Liver (tissue), 9 donors: ENCODE measurements around the gene ATXN7L1. TPM values are rescaled to one million over a fixed set of nuclear protein-coding genes. Genes with fewer than 3 reads are reported as not detected.

Source experiments
- DNase-seq: peaks from one replicate; pipeline ENCODE4 v3.0.0-alpha.2; 2017; ENCODE audit warnings: low spot score
- H3K27ac ChIP-seq, 2 donors: one replicate each; pipeline ENCODE4 v1.7.0; 2013; ENCODE audit warnings: inconsistent platforms in 2 of 2, low read length in 2 of 2, control low read depth in 1 of 2, low read depth in 1 of 2, mild to moderate bottlenecking in 1 of 2
- H3K27me3 ChIP-seq, 4 donors: one replicate each; pipeline versions ENCODE4 v1.6.1 to v1.7.0; 2013; ENCODE audit warnings: low read length in 3 of 4, inconsistent platforms in 1 of 4, mild to moderate bottlenecking in 1 of 4, moderate library complexity in 1 of 4; ENCODE audit not compliant: control insufficient read depth in 4 of 4, insufficient read depth in 4 of 4
- H3K36me3 ChIP-seq, 4 donors: one replicate each; pipeline versions ENCODE4 v1.6.1 to v1.7.0; 2013; ENCODE audit warnings: low read length in 3 of 4, mild to moderate bottlenecking in 3 of 4, low read depth in 1 of 4, moderate library complexity in 1 of 4; ENCODE audit not compliant: control insufficient read depth in 4 of 4, insufficient read depth in 3 of 4
- H3K4me1 ChIP-seq, 4 donors: one replicate each; pipeline versions ENCODE4 v1.6.1 to v1.7.0; 2013; ENCODE audit warnings: low read length in 3 of 4, mild to moderate bottlenecking in 3 of 4, moderate library complexity in 1 of 4; ENCODE audit not compliant: control insufficient read depth in 4 of 4, insufficient read depth in 4 of 4
- H3K4me3 ChIP-seq, 3 donors: one replicate each; pipeline versions ENCODE4 v1.6.1 to v1.7.0; 2013; ENCODE audit warnings: low read length in 3 of 3, control low read depth in 1 of 3, low read depth in 1 of 3, mild to moderate bottlenecking in 1 of 3
- H3K9ac ChIP-seq, 2 donors: one replicate each; pipeline ENCODE4 v1.7.0; 2013; ENCODE audit warnings: low read length in 2 of 2, mild to moderate bottlenecking in 2 of 2, moderate library complexity in 2 of 2, control low read depth in 1 of 2, low read depth in 1 of 2
- H3K9me3 ChIP-seq, 4 donors: one replicate each; pipeline versions ENCODE4 v1.6.1 to v1.7.0; 2013; ENCODE audit warnings: low read length in 3 of 4; ENCODE audit not compliant: control insufficient read depth in 4 of 4
- EGR1 ChIP-seq, 2 donors: IDR thresholded peaks; 2 replicates each; pipeline ENCODE4 v1.6.1; 2016 to 2018; ENCODE audit warnings: antibody characterized with exemption in 2 of 2, low read depth in 2 of 2
- FOXA1 ChIP-seq: IDR thresholded peaks from 2 replicates; pipeline ENCODE4 v1.6.1; 2016; ENCODE audit warnings: antibody characterized with exemption
- FOXA2 ChIP-seq: IDR thresholded peaks from 2 replicates; pipeline ENCODE4 v1.6.1; 2016; ENCODE audit warnings: antibody characterized with exemption
- GABPA ChIP-seq, 2 donors: IDR thresholded peaks in 1 of 2; conservative IDR thresholded peaks in 1 of 2; 2 replicates each; pipeline ENCODE4 v1.6.1; 2016; ENCODE audit warnings: antibody characterized with exemption in 2 of 2, mild to moderate bottlenecking in 1 of 2, moderate library complexity in 1 of 2
- HNF4A ChIP-seq, 2 donors: conservative IDR thresholded peaks; 2 replicates each; pipeline ENCODE4 v1.6.1; 2016; ENCODE audit warnings: antibody characterized with exemption in 2 of 2, mild to moderate bottlenecking in 2 of 2
- HNF4G ChIP-seq: IDR thresholded peaks from 2 replicates; pipeline ENCODE4 v1.6.1; 2016; ENCODE audit warnings: antibody characterized with exemption
- JUND ChIP-seq, 2 donors: IDR thresholded peaks; 2 replicates each; pipeline ENCODE4 v1.6.1; 2016; ENCODE audit warnings: antibody characterized with exemption in 2 of 2
- NR2F2 ChIP-seq: IDR thresholded peaks from 2 replicates; pipeline ENCODE4 v1.6.1; 2016; ENCODE audit warnings: antibody characterized with exemption
- RAD21 ChIP-seq, 2 donors: IDR thresholded peaks; 2 replicates each; pipeline ENCODE4 v1.6.1; 2016; ENCODE audit warnings: antibody characterized with exemption in 2 of 2, mild to moderate bottlenecking in 2 of 2
- RXRA ChIP-seq, 2 donors: IDR thresholded peaks; 2 replicates each; pipeline ENCODE4 v1.6.1; 2017 to 2018; ENCODE audit warnings: antibody characterized with exemption in 2 of 2, mild to moderate bottlenecking in 1 of 2
- SP1 ChIP-seq: IDR thresholded peaks from 2 replicates; pipeline ENCODE4 v1.6.1; 2018; ENCODE audit warnings: antibody characterized with exemption, mild to moderate bottlenecking
- TAF1 ChIP-seq: conservative IDR thresholded peaks from 2 replicates; pipeline ENCODE4 v1.6.1; 2016; ENCODE audit warnings: antibody characterized with exemption, mild to moderate bottlenecking
- YY1 ChIP-seq: IDR thresholded peaks from 2 replicates; pipeline ENCODE4 v1.6.1; 2016; ENCODE audit warnings: antibody characterized with exemption, mild to moderate bottlenecking
- WGBS: extraction: QIAGEN DNeasy Blood & Tissue Kit; methylation state at CpG from one replicate; pipeline ENCODE4 v1.1.7; 2013; 5-methylcytosine and 5-hydroxymethylcytosine counted together
- polyA plus RNA-seq, 2 donors: library from polyadenylated mRNA; stranded (reverse) in 1 of 2; unstranded in 1 of 2; fragments of 200-250 nt in 1 of 2; fragments of >200 nt in 1 of 2; fragmentation: Nextera tagmentation in 1 of 2; extraction: Ambion mirVana in 1 of 2; gene quantifications; one replicate each; pipeline versions ENCODE4 v1.2.1 to v1.2.3, GENCODE V29; 2013 to 2015
- total RNA-seq, 2 donors: library from RNA; depleted of rRNA; stranded (reverse); fragments of >200 nt; gene quantifications; one replicate each; pipeline ENCODE4 v1.2.3, GENCODE V29; 2014
- TF ChIP-seq, protein P1 (sequence below): IDR thresholded peaks from 2 replicates; pipeline ENCODE4 v1.6.1; 2016; ENCODE audit warnings: antibody characterized with exemption
- TF ChIP-seq, protein P2 (sequence below): IDR thresholded peaks from 2 replicates; pipeline ENCODE4 v1.6.1; 2016; ENCODE audit warnings: antibody characterized with exemption
- TF ChIP-seq, protein P3 (sequence below): IDR thresholded peaks from 2 replicates; pipeline ENCODE4 v1.6.1; 2016; ENCODE audit warnings: antibody characterized with exemption
- TF ChIP-seq, protein P4 (sequence below): IDR thresholded peaks from 2 replicates; pipeline ENCODE4 v1.6.1; 2016; ENCODE audit warnings: antibody characterized with exemption, mild to moderate bottlenecking
- TF ChIP-seq, protein P5 (sequence below): fragments of 150-350 bp; IDR thresholded peaks from 2 replicates; pipeline ENCODE4 v1.5.1; 2017; ENCODE audit warnings: improper control_type of control experiment, low read depth, low read length; ENCODE audit not compliant: missing input control
- donor health status: healthy.
- donor health status: healthy.
- donor health status: healthy.
- donor health status: healthy.
- donor health status: healthy.

ATXN7L1 gene
- total and polyA plus RNA-seq, 4 donors, result 2.1 to 7.4 (median 5.3) TPM

DNA sequence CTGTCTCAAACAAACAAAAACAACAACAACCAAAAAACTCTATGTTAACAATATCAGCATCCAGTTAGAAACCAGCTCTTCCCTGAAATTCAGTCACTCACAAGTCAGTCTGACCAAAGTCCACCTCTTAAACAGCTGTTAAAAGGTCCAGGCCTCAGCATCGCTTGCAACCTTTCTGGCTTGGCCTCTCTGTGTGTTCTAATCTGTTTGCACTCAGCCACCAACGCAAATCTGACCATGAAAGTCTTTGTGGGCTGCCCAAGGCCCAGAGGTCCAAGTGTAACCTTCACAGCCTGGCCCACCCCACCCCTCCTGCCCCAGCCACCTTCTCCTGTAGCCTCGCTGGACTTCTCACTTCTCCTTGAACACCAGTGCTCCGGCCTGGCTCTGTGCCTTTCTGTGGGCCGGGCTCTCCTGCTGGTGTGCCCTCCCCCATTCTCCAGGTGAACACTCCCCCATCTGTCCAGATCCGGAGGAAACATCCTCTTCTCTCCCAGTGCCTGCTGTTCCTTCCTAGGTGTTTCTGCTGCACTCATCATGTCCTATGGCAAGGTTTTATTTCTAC is 222.9 kb downstream of the ATXN7L1 start:
- no peaks in the 10 kb centered on the region for H3K36me3 ChIP-seq
- H3K9ac ChIP-seq, result no peak overlapping the region
- peaks cover 5 to 47% (median 36%) of the 10 kb centered on the region in 4 donors for H3K4me1 ChIP-seq
- TF ChIP-seq JUND (IDR thresholded peaks at IDR 0.05) (peak in 1 of 2 donors; percentile 43), NR2F2 (no peak), FOXA2 (no peak), TAF1 (no peak), RAD21 (IDR thresholded peaks at IDR 0.05) (no peak), HNF4A (conservative IDR thresholded peaks at IDR 0.05) (peak; percentile 84 to 85), FOXA1 (no peak), HNF4G (peak; percentile 42), YY1 (no peak), RXRA (IDR thresholded peaks at IDR 0.05) (peak; percentile 40 to 59), GABPA (IDR thresholded peaks at IDR 0.05 in 1 of 2, conservative IDR thresholded peaks at IDR 0.05 in 1 of 2) (no peak), EGR1 (IDR thresholded peaks at IDR 0.05; ENCODE audit: low read depth in 2 of 2) (peak in 1 of 2 donors; percentile 40), SP1 (peak; percentile 47)
- TF ChIP-seq, protein P1, sequence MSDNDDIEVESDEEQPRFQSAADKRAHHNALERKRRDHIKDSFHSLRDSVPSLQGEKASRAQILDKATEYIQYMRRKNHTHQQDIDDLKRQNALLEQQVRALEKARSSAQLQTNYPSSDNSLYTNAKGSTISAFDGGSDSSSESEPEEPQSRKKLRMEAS, result no peak
- TF ChIP-seq, protein P2, sequence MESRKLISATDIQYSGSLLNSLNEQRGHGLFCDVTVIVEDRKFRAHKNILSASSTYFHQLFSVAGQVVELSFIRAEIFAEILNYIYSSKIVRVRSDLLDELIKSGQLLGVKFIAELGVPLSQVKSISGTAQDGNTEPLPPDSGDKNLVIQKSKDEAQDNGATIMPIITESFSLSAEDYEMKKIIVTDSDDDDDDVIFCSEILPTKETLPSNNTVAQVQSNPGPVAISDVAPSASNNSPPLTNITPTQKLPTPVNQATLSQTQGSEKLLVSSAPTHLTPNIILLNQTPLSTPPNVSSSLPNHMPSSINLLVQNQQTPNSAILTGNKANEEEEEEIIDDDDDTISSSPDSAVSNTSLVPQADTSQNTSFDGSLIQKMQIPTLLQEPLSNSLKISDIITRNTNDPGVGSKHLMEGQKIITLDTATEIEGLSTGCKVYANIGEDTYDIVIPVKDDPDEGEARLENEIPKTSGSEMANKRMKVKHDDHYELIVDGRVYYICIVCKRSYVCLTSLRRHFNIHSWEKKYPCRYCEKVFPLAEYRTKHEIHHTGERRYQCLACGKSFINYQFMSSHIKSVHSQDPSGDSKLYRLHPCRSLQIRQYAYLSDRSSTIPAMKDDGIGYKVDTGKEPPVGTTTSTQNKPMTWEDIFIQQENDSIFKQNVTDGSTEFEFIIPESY, result no peak
- TF ChIP-seq, protein P3, sequence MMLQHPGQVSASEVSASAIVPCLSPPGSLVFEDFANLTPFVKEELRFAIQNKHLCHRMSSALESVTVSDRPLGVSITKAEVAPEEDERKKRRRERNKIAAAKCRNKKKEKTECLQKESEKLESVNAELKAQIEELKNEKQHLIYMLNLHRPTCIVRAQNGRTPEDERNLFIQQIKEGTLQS, result no peak
- TF ChIP-seq, protein P4, sequence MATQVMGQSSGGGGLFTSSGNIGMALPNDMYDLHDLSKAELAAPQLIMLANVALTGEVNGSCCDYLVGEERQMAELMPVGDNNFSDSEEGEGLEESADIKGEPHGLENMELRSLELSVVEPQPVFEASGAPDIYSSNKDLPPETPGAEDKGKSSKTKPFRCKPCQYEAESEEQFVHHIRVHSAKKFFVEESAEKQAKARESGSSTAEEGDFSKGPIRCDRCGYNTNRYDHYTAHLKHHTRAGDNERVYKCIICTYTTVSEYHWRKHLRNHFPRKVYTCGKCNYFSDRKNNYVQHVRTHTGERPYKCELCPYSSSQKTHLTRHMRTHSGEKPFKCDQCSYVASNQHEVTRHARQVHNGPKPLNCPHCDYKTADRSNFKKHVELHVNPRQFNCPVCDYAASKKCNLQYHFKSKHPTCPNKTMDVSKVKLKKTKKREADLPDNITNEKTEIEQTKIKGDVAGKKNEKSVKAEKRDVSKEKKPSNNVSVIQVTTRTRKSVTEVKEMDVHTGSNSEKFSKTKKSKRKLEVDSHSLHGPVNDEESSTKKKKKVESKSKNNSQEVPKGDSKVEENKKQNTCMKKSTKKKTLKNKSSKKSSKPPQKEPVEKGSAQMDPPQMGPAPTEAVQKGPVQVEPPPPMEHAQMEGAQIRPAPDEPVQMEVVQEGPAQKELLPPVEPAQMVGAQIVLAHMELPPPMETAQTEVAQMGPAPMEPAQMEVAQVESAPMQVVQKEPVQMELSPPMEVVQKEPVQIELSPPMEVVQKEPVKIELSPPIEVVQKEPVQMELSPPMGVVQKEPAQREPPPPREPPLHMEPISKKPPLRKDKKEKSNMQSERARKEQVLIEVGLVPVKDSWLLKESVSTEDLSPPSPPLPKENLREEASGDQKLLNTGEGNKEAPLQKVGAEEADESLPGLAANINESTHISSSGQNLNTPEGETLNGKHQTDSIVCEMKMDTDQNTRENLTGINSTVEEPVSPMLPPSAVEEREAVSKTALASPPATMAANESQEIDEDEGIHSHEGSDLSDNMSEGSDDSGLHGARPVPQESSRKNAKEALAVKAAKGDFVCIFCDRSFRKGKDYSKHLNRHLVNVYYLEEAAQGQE, result no peak
- TF ChIP-seq, protein P5, sequence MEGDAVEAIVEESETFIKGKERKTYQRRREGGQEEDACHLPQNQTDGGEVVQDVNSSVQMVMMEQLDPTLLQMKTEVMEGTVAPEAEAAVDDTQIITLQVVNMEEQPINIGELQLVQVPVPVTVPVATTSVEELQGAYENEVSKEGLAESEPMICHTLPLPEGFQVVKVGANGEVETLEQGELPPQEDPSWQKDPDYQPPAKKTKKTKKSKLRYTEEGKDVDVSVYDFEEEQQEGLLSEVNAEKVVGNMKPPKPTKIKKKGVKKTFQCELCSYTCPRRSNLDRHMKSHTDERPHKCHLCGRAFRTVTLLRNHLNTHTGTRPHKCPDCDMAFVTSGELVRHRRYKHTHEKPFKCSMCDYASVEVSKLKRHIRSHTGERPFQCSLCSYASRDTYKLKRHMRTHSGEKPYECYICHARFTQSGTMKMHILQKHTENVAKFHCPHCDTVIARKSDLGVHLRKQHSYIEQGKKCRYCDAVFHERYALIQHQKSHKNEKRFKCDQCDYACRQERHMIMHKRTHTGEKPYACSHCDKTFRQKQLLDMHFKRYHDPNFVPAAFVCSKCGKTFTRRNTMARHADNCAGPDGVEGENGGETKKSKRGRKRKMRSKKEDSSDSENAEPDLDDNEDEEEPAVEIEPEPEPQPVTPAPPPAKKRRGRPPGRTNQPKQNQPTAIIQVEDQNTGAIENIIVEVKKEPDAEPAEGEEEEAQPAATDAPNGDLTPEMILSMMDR, result no peak
- H3K9me3 ChIP-seq, result no peaks in the 10 kb centered on the region
- H3K27me3 ChIP-seq, result no peaks in the 10 kb centered on the region
- no peak for DNase-seq
- H3K27ac ChIP-seq, result peak overlapping the region in 1 of 2 donors; percentile 52
- H3K4me3 ChIP-seq, result no peak overlapping the region
- WGBS, result 39% methylated on average over 6 of the region's 6 CpGs
